Keratinocyte (primary cell): ENCODE data around the gene LMNA. TPM values are rescaled to one million over a fixed set of nuclear protein-coding genes. Genes with fewer than 3 reads are reported as not detected.

Experiments used
- DNase-seq: peaks from one replicate; pipeline ENCODE4 v3.0.0-alpha.2; 2011; ENCODE audit warnings: low read depth, missing footprints, low spot score
- FAIRE-seq: peaks from 2 replicates; lab custom pipeline; 2011; peaks lifted over from hg19 to GRCh38; lab: Jason Lieb, UNC
- H2AFZ ChIP-seq: 2 replicates; pipeline ENCODE4 v1.6.0; 2012; ENCODE audit warnings: low read length, control low read depth, inconsistent platforms; ENCODE audit not compliant: control insufficient read depth
- H3K27ac ChIP-seq: 2 replicates; pipeline ENCODE4 v1.5.1; 2011; ENCODE audit warnings: low read length; ENCODE audit not compliant: control insufficient read depth, insufficient read depth
- H3K27me3 ChIP-seq: 3 replicates; pipeline ENCODE4 v1.6.0; 2011; ENCODE audit warnings: low read length; ENCODE audit not compliant: control insufficient read depth, insufficient read depth; ENCODE audit errors: extremely low read depth
- H3K36me3 ChIP-seq, 2 experiments: 2 replicates in 1 of 2; 3 replicates in 1 of 2; pipeline ENCODE4 v1.5.1; 2011; ENCODE audit warnings: low read length in 2 of 2, mild to moderate bottlenecking in 1 of 2; ENCODE audit not compliant: control insufficient read depth in 2 of 2, insufficient read depth in 2 of 2; ENCODE audit errors: extremely low read depth in 1 of 2
- H3K4me1 ChIP-seq: 3 replicates; pipeline ENCODE4 v1.5.1; 2011; ENCODE audit warnings: low read length; ENCODE audit not compliant: control insufficient read depth, insufficient read depth; ENCODE audit errors: extremely low read depth
- H3K4me2 ChIP-seq: 3 replicates; pipeline ENCODE4 v1.6.0; 2011; ENCODE audit warnings: low read depth, low read length; ENCODE audit not compliant: control insufficient read depth, insufficient read depth; ENCODE audit errors: extremely low read depth
- H3K4me3 ChIP-seq, 3 experiments: fragments of 200-600 bp in 1 of 3; sonication (generic) in 1 of 3; 2 replicates in 2 of 3; 3 replicates in 1 of 3; pipeline ENCODE4 v1.5.1; 2011 to 2016; ENCODE audit warnings: low read length in 3 of 3, mild to moderate bottlenecking in 3 of 3, control low read depth in 2 of 3, inconsistent platforms in 1 of 3, low read depth in 1 of 3, mixed read lengths in 1 of 3, mixed run types in 1 of 3, moderate library complexity in 1 of 3; ENCODE audit not compliant: control insufficient read depth in 2 of 3, insufficient read depth in 2 of 3; ENCODE audit errors: extremely low read depth in 1 of 3
- H3K79me2 ChIP-seq: 2 replicates; pipeline ENCODE4 v1.6.0; 2012; ENCODE audit warnings: low read length; ENCODE audit not compliant: control insufficient read depth, insufficient read depth
- H3K9ac ChIP-seq: 3 replicates; pipeline ENCODE4 v1.6.0; 2011; ENCODE audit warnings: low read length; ENCODE audit not compliant: control insufficient read depth, insufficient read depth; ENCODE audit errors: extremely low read depth
- H3K9me1 ChIP-seq: 3 replicates; pipeline ENCODE4 v1.6.0; 2011; ENCODE audit warnings: low read length; ENCODE audit not compliant: control insufficient read depth, insufficient read depth; ENCODE audit errors: extremely low read depth
- H3K9me3 ChIP-seq: 2 replicates; pipeline ENCODE4 v1.5.1; 2012; ENCODE audit warnings: low read depth, low read length; ENCODE audit not compliant: control insufficient read depth
- H4K20me1 ChIP-seq: 3 replicates; pipeline ENCODE4 v1.6.0; 2011; ENCODE audit warnings: low read length; ENCODE audit not compliant: control insufficient read depth, insufficient read depth; ENCODE audit errors: extremely low read depth
- EZH2 ChIP-seq: IDR thresholded peaks from one replicate; pipeline ENCODE4 v1.6.1; 2012; ENCODE audit warnings: inconsistent platforms, mild to moderate bottlenecking, low read length, moderate library complexity
- dilution Hi-C: fragments of 300-500 bp; cut with MboI; formaldehyde crosslinking; loops from one replicate; pipeline ENCODE4 v1.7.0; 2020; ENCODE audit warnings: low sequenced_read_pairs; ENCODE audit not compliant: extremely low pct_ligation_motif_present
- polyA plus RNA-seq, 5 experiments: library from polyadenylated mRNA; depleted of rRNA in 3 of 5; stranded (reverse) in 3 of 5; stranded (forward) in 1 of 5; unstranded in 1 of 5; fragments of >200 nt; gene quantifications; 1 replicate in 1 of 5; 2 replicates in 3 of 5; 3 replicates in 1 of 5; pipeline versions ENCODE4 v1.2.1 to v1.2.3, GENCODE V29; 2011 to 2012; ENCODE audit warnings: missing spikeins in 2 of 5, low read depth in 1 of 5, low replicate concordance in 1 of 5
- TF ChIP-seq, protein P1 (sequence below), 3 experiments: IDR thresholded peaks in 1 of 3; conservative IDR thresholded peaks in 1 of 3; optimal IDR thresholded peaks in 1 of 3; 2 replicates in 2 of 3; 3 replicates in 1 of 3; pipeline versions ENCODE3 to v1.5.1; 2011; ENCODE audit warnings: low read length in 3 of 3, mild to moderate bottlenecking in 3 of 3, moderate library complexity in 2 of 3, control low read depth in 1 of 3, inconsistent platforms in 1 of 3; ENCODE audit not compliant: insufficient read depth in 2 of 3; ENCODE audit errors: extremely low read depth in 1 of 3

The LMNA gene
- polyA plus RNA-seq, 1 donor (not counting 4 experiments of a cell fraction or from before 2014, with no cell fraction given), result 444 TPM

DNA sequence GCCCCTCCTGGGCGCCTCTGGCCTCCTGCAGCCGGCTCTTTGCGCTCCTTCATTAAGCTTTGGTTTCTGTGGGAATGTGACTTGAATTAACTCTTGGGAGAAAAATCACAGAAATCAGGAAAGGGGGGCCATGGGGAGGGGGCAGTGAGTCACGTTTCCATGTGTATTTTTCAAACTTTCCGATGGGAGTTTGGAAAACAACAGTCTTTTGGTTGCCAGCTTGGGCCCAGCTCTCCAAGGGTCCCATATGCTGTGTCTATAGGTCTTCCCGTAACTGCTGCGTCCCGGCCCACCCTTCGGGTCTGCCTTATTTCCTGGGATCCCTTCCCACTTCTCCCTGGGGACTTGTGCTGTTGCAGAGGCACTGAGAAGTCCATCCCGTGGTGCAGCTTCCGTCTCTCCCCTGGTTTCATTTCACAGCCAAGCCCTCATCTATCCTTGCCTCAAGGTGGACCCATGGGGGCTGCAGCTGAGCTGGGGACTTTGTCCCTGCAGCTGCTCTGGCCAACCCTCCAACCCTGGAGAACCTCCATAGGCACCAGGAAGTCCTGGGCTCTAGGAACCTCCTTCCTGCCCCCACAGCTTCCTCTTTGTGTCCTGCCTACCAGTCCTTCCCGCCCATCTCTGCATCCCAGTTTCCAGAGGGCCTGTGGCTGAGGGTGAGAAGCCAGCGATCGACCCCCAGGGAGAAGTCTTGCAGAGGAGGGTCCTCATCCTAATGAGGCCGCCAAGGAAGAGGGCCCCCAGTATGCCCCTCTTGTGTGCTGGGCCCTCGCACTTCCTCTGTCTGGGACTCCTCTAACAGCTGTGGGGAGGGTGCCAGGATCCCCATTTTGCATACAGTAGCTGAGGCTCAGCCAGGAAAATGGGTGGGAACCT, 11.6 kb upstream of the LMNA start:
- Histone ChIP-seq H3K79me2 (peaks cover 2% of the 10 kb centered on the region), H3K4me3 (no peak overlapping the region), H3K9me3 (no peaks in the 10 kb centered on the region), H3K27ac (peak overlapping the region; percentile 93), H3K27me3 (no peaks in the 10 kb centered on the region), H3K4me2 (peak overlapping the region; percentile 81), H3K36me3 (no peaks in the 10 kb centered on the region), H2AFZ (no peak overlapping the region), H3K9ac (peak overlapping the region; percentile 81), H4K20me1 (no peaks in the 10 kb centered on the region), H3K9me1 (peaks cover 2% of the 10 kb centered on the region), H3K4me1 (peaks cover 70% of the 10 kb centered on the region)
- dilution Hi-C loops, result no loop called here
- FAIRE-seq (no peak), DNase-seq (no peak)
- TF ChIP-seq, protein P1, sequence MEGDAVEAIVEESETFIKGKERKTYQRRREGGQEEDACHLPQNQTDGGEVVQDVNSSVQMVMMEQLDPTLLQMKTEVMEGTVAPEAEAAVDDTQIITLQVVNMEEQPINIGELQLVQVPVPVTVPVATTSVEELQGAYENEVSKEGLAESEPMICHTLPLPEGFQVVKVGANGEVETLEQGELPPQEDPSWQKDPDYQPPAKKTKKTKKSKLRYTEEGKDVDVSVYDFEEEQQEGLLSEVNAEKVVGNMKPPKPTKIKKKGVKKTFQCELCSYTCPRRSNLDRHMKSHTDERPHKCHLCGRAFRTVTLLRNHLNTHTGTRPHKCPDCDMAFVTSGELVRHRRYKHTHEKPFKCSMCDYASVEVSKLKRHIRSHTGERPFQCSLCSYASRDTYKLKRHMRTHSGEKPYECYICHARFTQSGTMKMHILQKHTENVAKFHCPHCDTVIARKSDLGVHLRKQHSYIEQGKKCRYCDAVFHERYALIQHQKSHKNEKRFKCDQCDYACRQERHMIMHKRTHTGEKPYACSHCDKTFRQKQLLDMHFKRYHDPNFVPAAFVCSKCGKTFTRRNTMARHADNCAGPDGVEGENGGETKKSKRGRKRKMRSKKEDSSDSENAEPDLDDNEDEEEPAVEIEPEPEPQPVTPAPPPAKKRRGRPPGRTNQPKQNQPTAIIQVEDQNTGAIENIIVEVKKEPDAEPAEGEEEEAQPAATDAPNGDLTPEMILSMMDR (optimal IDR thresholded peaks at IDR 0.05 in 1 of 3, IDR thresholded peaks at IDR 0.05 in 1 of 3, conservative IDR thresholded peaks at IDR 0.05 in 1 of 3; ENCODE audit: extremely low read depth in 1 of 3, insufficient read depth in 2 of 3, low read length in 3 of 3), result no peak
- TF ChIP-seq EZH2, result no peak

DNA sequence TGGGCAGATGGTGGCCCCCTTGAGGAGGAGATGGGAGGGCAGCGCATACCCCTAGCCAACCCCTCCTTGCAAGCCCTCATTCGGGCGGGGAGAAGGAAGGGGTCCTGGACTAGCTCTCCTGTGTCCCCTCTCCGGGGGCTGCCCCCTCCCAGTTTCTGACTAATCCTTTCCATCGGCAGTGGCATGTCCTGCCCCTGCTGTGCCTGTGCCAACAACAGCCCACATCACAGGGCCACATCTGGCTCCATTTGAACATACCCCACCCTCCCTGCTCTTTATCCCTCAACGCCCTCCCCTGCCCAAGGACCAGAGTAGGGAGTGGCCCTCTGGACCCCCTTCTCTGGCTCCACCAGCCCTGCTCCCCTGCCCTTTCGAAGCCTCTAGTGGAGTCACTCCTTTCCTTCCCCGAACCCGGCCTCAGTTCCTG, 11.0 kb upstream of the LMNA start:
- peak overlapping the region; percentile 81 for H3K4me2 ChIP-seq
- TF ChIP-seq, protein P1 (optimal IDR thresholded peaks at IDR 0.05 in 1 of 3, IDR thresholded peaks at IDR 0.05 in 1 of 3, conservative IDR thresholded peaks at IDR 0.05 in 1 of 3; ENCODE audit: extremely low read depth in 1 of 3, insufficient read depth in 2 of 3, low read length in 3 of 3), result no peak
- no peak for TF ChIP-seq EZH2
- H3K4me3 ChIP-seq, result peak overlapping the region; percentile 2 to 41 (median 20)
- peaks cover 70% of the 10 kb centered on the region for H3K4me1 ChIP-seq
- peak; percentile 17 for FAIRE-seq
- no peaks in the 10 kb centered on the region for H3K9me3 ChIP-seq
- peaks cover 2% of the 10 kb centered on the region for H3K79me2 ChIP-seq
- dilution Hi-C loops, result no loop called here
- no peaks in the 10 kb centered on the region for H3K27me3 ChIP-seq
- H3K9me1 ChIP-seq, result peaks cover 2% of the 10 kb centered on the region
- H4K20me1 ChIP-seq, result no peaks in the 10 kb centered on the region
- peak overlapping the region; percentile 93 for H3K27ac ChIP-seq
- no peaks in the 10 kb centered on the region for H3K36me3 ChIP-seq
- H2AFZ ChIP-seq, result no peak overlapping the region
- H3K9ac ChIP-seq, result peak overlapping the region; percentile 81
- DNase-seq, result no peak
